ENCODE measurements around the gene SPATA31E1.
"Not testable (repeated sequence)": the region's sequence is repeated elsewhere in the genome, so short reads cannot be mapped to it uniquely, and the experiment has no call there.

The SPATA31E1 gene

GRCh38 chr9:87923012-87923411 lies 40.3 kb downstream of the SPATA31E1 start:
- not testable (repeated sequence) for H3K23ac ChIP-seq (ENCODE audit: low read length); H2BK5ac ChIP-seq (ENCODE audit: low read depth, low read length, poor library complexity); H3K9me3 ChIP-seq (ENCODE audit: insufficient read depth, low read depth, low read length); H4K12ac ChIP-seq (ENCODE audit: low read depth, low read length); H3K79me1 ChIP-seq (ENCODE audit: low read length); H2AK5ac ChIP-seq (ENCODE audit: low read length); H3K79me2 ChIP-seq (ENCODE audit: control insufficient read depth, insufficient read depth, low read length, poor library complexity); H3K36me3 ChIP-seq (ENCODE audit: control insufficient read depth in 1 of 2, insufficient read depth in 2 of 2, low read length in 2 of 2); H3K18ac ChIP-seq (ENCODE audit: low read length); H2BK12ac ChIP-seq (ENCODE audit: low read length); H3K14ac ChIP-seq (ENCODE audit: low read length); H3K27me3 ChIP-seq (ENCODE audit: insufficient read depth, low read length); H3K4me2 ChIP-seq (ENCODE audit: low read length); H4K91ac ChIP-seq (ENCODE audit: low read depth, low read length); DNase-seq; H2BK120ac ChIP-seq (ENCODE audit: insufficient read depth, low read length, poor library complexity); H3K27ac ChIP-seq (ENCODE audit: low read depth, low read length); H3K4me3 ChIP-seq (ENCODE audit: low read depth, low read length); H3K9ac ChIP-seq (ENCODE audit: low read length); H4K8ac ChIP-seq (ENCODE audit: low read depth, low read length); H3K4me1 ChIP-seq (ENCODE audit: control insufficient read depth in 1 of 2, insufficient read depth in 2 of 2, low read length in 2 of 2); H2AFZ ChIP-seq (ENCODE audit: insufficient read depth, low read length, poor library complexity); H3K4ac ChIP-seq (ENCODE audit: low read depth, low read length)
- WGBS (ENCODE audit: extremely low coverage, insufficient coverage, insufficient read length) = no CpG with 5 or more reads among the region's 10 CpGs

- H2BK5ac ChIP-seq (ENCODE audit: low read depth, low read length, poor library complexity); H3K36me3 ChIP-seq (ENCODE audit: control insufficient read depth in 1 of 2, insufficient read depth in 2 of 2, low read length in 2 of 2); H2BK12ac ChIP-seq (ENCODE audit: low read length); H4K12ac ChIP-seq (ENCODE audit: low read depth, low read length); H2AFZ ChIP-seq (ENCODE audit: insufficient read depth, low read length, poor library complexity); H3K79me2 ChIP-seq (ENCODE audit: control insufficient read depth, insufficient read depth, low read length, poor library complexity); H2AK5ac ChIP-seq (ENCODE audit: low read length); H3K27ac ChIP-seq (ENCODE audit: low read depth, low read length); H3K14ac ChIP-seq (ENCODE audit: low read length); H3K4me2 ChIP-seq (ENCODE audit: low read length); H3K4ac ChIP-seq (ENCODE audit: low read depth, low read length); H3K4me3 ChIP-seq (ENCODE audit: low read depth, low read length); H2BK120ac ChIP-seq (ENCODE audit: insufficient read depth, low read length, poor library complexity); H4K8ac ChIP-seq (ENCODE audit: low read depth, low read length); H3K79me1 ChIP-seq (ENCODE audit: low read length); DNase-seq; H3K4me1 ChIP-seq (ENCODE audit: control insufficient read depth in 1 of 2, insufficient read depth in 2 of 2, low read length in 2 of 2); H3K9ac ChIP-seq (ENCODE audit: low read length); H3K18ac ChIP-seq (ENCODE audit: low read length); H3K27me3 ChIP-seq (ENCODE audit: insufficient read depth, low read length); H3K9me3 ChIP-seq (ENCODE audit: insufficient read depth, low read depth, low read length); H3K23ac ChIP-seq (ENCODE audit: low read length); H4K91ac ChIP-seq (ENCODE audit: low read depth, low read length): not testable (repeated sequence)
- no CpG with 5 or more reads among the region's 10 CpGs for WGBS (ENCODE audit: extremely low coverage, insufficient coverage, insufficient read length)
Measured at GRCh38 chr9:87924851-87925250, 42.2 kb downstream of the SPATA31E1 start.

GRCh38 chr9:87929152-87929551 lies 46.5 kb downstream of the SPATA31E1 start:
- not testable (repeated sequence) for H3K23ac ChIP-seq (ENCODE audit: low read length); H3K14ac ChIP-seq (ENCODE audit: low read length); H3K36me3 ChIP-seq (ENCODE audit: control insufficient read depth in 1 of 2, insufficient read depth in 2 of 2, low read length in 2 of 2)

GRCh38 chr9:87934444-87934843 lies 51.8 kb downstream of the SPATA31E1 start:
- H2BK5ac ChIP-seq (ENCODE audit: low read depth, low read length, poor library complexity); H3K9me3 ChIP-seq (ENCODE audit: insufficient read depth, low read depth, low read length); H3K4me2 ChIP-seq (ENCODE audit: low read length); H4K8ac ChIP-seq (ENCODE audit: low read depth, low read length); H3K9ac ChIP-seq (ENCODE audit: low read length); H3K23ac ChIP-seq (ENCODE audit: low read length); H2BK12ac ChIP-seq (ENCODE audit: low read length); H3K27ac ChIP-seq (ENCODE audit: low read depth, low read length); H3K27me3 ChIP-seq (ENCODE audit: insufficient read depth, low read length); H3K4me3 ChIP-seq (ENCODE audit: low read depth, low read length); H2AFZ ChIP-seq (ENCODE audit: insufficient read depth, low read length, poor library complexity); H2BK120ac ChIP-seq (ENCODE audit: insufficient read depth, low read length, poor library complexity); H3K36me3 ChIP-seq (ENCODE audit: control insufficient read depth in 1 of 2, insufficient read depth in 2 of 2, low read length in 2 of 2); H3K4ac ChIP-seq (ENCODE audit: low read depth, low read length); H3K4me1 ChIP-seq (ENCODE audit: control insufficient read depth in 1 of 2, insufficient read depth in 2 of 2, low read length in 2 of 2); H3K79me1 ChIP-seq (ENCODE audit: low read length); H4K91ac ChIP-seq (ENCODE audit: low read depth, low read length); DNase-seq; H3K18ac ChIP-seq (ENCODE audit: low read length); H3K79me2 ChIP-seq (ENCODE audit: control insufficient read depth, insufficient read depth, low read length, poor library complexity); H3K14ac ChIP-seq (ENCODE audit: low read length); H2AK5ac ChIP-seq (ENCODE audit: low read length); H4K12ac ChIP-seq (ENCODE audit: low read depth, low read length): not testable (repeated sequence)
- no CpG with 5 or more reads among the region's 7 CpGs for WGBS (ENCODE audit: extremely low coverage, insufficient coverage, insufficient read length)

More at GRCh38 chr9:87929152-87929551, 46.5 kb downstream of the SPATA31E1 start:
- H3K27me3 ChIP-seq (ENCODE audit: insufficient read depth, low read length); H3K9ac ChIP-seq (ENCODE audit: low read length); H3K18ac ChIP-seq (ENCODE audit: low read length); H2BK120ac ChIP-seq (ENCODE audit: insufficient read depth, low read length, poor library complexity); H2AFZ ChIP-seq (ENCODE audit: insufficient read depth, low read length, poor library complexity); H3K9me3 ChIP-seq (ENCODE audit: insufficient read depth, low read depth, low read length); H4K91ac ChIP-seq (ENCODE audit: low read depth, low read length); H2AK5ac ChIP-seq (ENCODE audit: low read length); H3K4me1 ChIP-seq (ENCODE audit: control insufficient read depth in 1 of 2, insufficient read depth in 2 of 2, low read length in 2 of 2); H3K79me2 ChIP-seq (ENCODE audit: control insufficient read depth, insufficient read depth, low read length, poor library complexity); H4K8ac ChIP-seq (ENCODE audit: low read depth, low read length); H3K4me3 ChIP-seq (ENCODE audit: low read depth, low read length); H3K79me1 ChIP-seq (ENCODE audit: low read length); H3K4ac ChIP-seq (ENCODE audit: low read depth, low read length); H2BK12ac ChIP-seq (ENCODE audit: low read length); H2BK5ac ChIP-seq (ENCODE audit: low read depth, low read length, poor library complexity); H3K27ac ChIP-seq (ENCODE audit: low read depth, low read length); DNase-seq; H4K12ac ChIP-seq (ENCODE audit: low read depth, low read length); H3K4me2 ChIP-seq (ENCODE audit: low read length): not testable (repeated sequence)
